Activated naive CD8-positive, alpha-beta T cell (primary cell): Measurements from ENCODE around the gene CHRNA10.

Experiments used
- H3K27ac Mint-ChIP-seq: one replicate; pipeline ENCODE4 v1.8.0; 2021; ENCODE audit warnings: mixed read lengths
- H3K27me3 Mint-ChIP-seq: one replicate; pipeline ENCODE4 v1.8.0; 2021; ENCODE audit warnings: mixed read lengths
- H3K36me3 Mint-ChIP-seq: one replicate; pipeline ENCODE4 v1.8.0; 2021; ENCODE audit warnings: mixed read lengths
- H3K4me1 Mint-ChIP-seq: one replicate; pipeline ENCODE4 v1.8.0; 2021; ENCODE audit warnings: low read depth, mixed read lengths
- H3K4me3 Mint-ChIP-seq: one replicate; pipeline ENCODE4 v1.8.0; 2021; ENCODE audit warnings: mild to moderate bottlenecking, mixed read lengths
- H3K9me3 Mint-ChIP-seq: one replicate; pipeline ENCODE4 v1.8.0; 2021; ENCODE audit warnings: low read depth, mixed read lengths

CHRNA10 gene

GRCh38 chr11:3626250-3626960, 44.8 kb downstream of the CHRNA10 start:
- Mint-ChIP-seq H3K36me3 (no peaks in the 10 kb centered on the region), H3K9me3 (no peaks in the 10 kb centered on the region), H3K4me3 (no peak overlapping the region), H3K27ac (no peak overlapping the region), H3K4me1 (peaks cover 5% of the 10 kb centered on the region), H3K27me3 (peaks cover 1% of the 10 kb centered on the region)

GRCh38 chr11:3623767-3624458, 47.3 kb downstream of the CHRNA10 start:
- Mint-ChIP-seq H3K4me1 (peaks cover 5% of the 10 kb centered on the region), H3K4me3 (no peak overlapping the region), H3K36me3 (no peaks in the 10 kb centered on the region), H3K27ac (peak overlapping the region; percentile 8), H3K9me3 (no peaks in the 10 kb centered on the region), H3K27me3 (peaks cover 1% of the 10 kb centered on the region)

GRCh38 chr11:3623121-3623520, 48.1 kb downstream of the CHRNA10 start:
- no peaks in the 10 kb centered on the region for H3K27me3 Mint-ChIP-seq
- no peak overlapping the region for H3K4me3 Mint-ChIP-seq

GRCh38 chr11:3622521-3622920, 48.7 kb downstream of the CHRNA10 start:
- H3K27me3 Mint-ChIP-seq = no peaks in the 10 kb centered on the region
- H3K9me3 Mint-ChIP-seq = no peaks in the 10 kb centered on the region
- H3K4me3 Mint-ChIP-seq = no peak overlapping the region
- no peaks in the 10 kb centered on the region for H3K36me3 Mint-ChIP-seq
- peaks cover 5% of the 10 kb centered on the region for H3K4me1 Mint-ChIP-seq
- H3K27ac Mint-ChIP-seq = no peak overlapping the region

More at GRCh38 chr11:3623121-3623520, 48.1 kb downstream of the CHRNA10 start:
- Mint-ChIP-seq H3K36me3 (no peaks in the 10 kb centered on the region), H3K4me1 (peaks cover 5% of the 10 kb centered on the region), H3K27ac (no peak overlapping the region), H3K9me3 (no peaks in the 10 kb centered on the region)

- no peak overlapping the region for H3K27ac Mint-ChIP-seq
- no peaks in the 10 kb centered on the region for H3K27me3 Mint-ChIP-seq
- no peak overlapping the region for H3K4me3 Mint-ChIP-seq
- H3K9me3 Mint-ChIP-seq = no peaks in the 10 kb centered on the region
- H3K4me1 Mint-ChIP-seq = peaks cover 11% of the 10 kb centered on the region
- H3K36me3 Mint-ChIP-seq = no peaks in the 10 kb centered on the region
Measured at GRCh38 chr11:3617990-3618389, 53.2 kb downstream of the CHRNA10 start.

- H3K36me3 Mint-ChIP-seq = no peaks in the 10 kb centered on the region
- H3K27ac Mint-ChIP-seq = no peak overlapping the region
- H3K9me3 Mint-ChIP-seq = no peaks in the 10 kb centered on the region
- no peak overlapping the region for H3K4me3 Mint-ChIP-seq
- no peaks in the 10 kb centered on the region for H3K27me3 Mint-ChIP-seq
- H3K4me1 Mint-ChIP-seq = peaks cover 11% of the 10 kb centered on the region
Measured at GRCh38 chr11:3616721-3617460, 54.3 kb downstream of the CHRNA10 start.

- Mint-ChIP-seq H3K27ac (no peak overlapping the region), H3K27me3 (no peaks in the 10 kb centered on the region), H3K9me3 (no peaks in the 10 kb centered on the region), H3K4me1 (peaks cover 11% of the 10 kb centered on the region), H3K36me3 (no peaks in the 10 kb centered on the region), H3K4me3 (no peak overlapping the region)
Measured at GRCh38 chr11:3615998-3616397, 55.2 kb downstream of the CHRNA10 start.
